A673 (cell line): ENCODE measurements around the gene AFF1.

Experiments used
- CTCF ChIP-seq: fragments of 300-800, 200-600 bp; sonication (generic); conservative IDR thresholded peaks from 2 replicates; pipeline ENCODE4 v1.5.1; 2017; ENCODE audit warnings: low read depth, mild to moderate bottlenecking, antibody characterized with exemption, low read length, moderate library complexity, mixed read lengths
- EZH2 ChIP-seq: fragments of 200-600 bp; sonication (generic); IDR thresholded peaks from 2 replicates; pipeline ENCODE4 v1.6.1; 2017; ENCODE audit warnings: borderline replicate concordance, low read depth, mild to moderate bottlenecking, mixed read lengths, antibody characterized with exemption, low read length; ENCODE audit not compliant: poor library complexity, severe bottlenecking

GRCh38 chr4:86965019-86965976 lies 30.5 kb downstream of the AFF1 start:
- TF ChIP-seq CTCF (no peak), EZH2 (no peak)
